ENCODE results near the gene CCDC85B.
"Not testable (repeated sequence)": the region's sequence is repeated elsewhere in the genome, so short reads cannot be mapped to it uniquely, and the experiment has no call there.

The CCDC85B gene

DNA sequence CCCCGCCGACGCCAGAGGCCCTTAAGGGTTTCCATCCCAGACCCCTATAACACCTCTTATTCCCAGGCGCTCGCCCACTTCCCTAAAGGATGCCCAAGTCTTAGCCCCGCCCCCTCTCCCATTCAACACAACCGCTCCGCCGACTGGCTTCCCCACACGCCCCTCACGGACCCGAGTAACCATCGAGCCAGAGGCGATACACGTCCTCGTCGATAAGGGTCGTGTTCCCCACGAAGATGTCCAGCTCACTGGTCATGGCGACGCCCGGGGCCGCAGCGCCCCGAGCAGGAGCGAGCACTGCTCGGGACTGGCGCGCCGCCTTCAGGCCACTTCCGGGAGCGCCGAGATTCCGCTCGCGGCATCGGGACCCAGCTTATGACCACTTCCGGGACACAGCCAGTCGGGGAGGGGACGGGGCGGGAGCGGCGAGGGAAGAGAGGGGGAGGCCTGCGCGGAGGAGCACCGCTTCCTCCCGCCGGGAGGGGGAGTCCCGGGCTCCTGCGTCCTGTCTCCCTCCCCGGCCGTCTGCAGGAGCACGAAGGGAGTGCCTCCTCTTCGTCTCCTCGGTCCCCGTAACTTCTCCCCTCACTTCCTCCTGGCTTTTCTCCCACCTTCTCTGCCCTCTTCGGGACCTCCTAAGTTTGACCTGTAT, 2.2 kb upstream of the CCDC85B start, which contains the start of gene FIBP:
Gene FIBP, minus strand, starts transcription at position 309 of the 652 bp plus-strand sequence. Its CDS starts 53 bp downstream, at position 256.
- Histone ChIP-seq H3K4me2 (ENCODE audit: low read length) (peak within 1 kb of the TSS; percentile 96), H3K4me3 (ENCODE audit: low read depth, low read length) (peak within 1 kb of the TSS; percentile 92), H3K4ac (ENCODE audit: low read depth, low read length) (peak within 1 kb of the TSS; percentile 67), H4K91ac (ENCODE audit: low read depth, low read length) (peak within 1 kb of the TSS; percentile 69), H2AK5ac (ENCODE audit: low read length) (peak within 1 kb of the TSS; percentile 14), H2AFZ (ENCODE audit: insufficient read depth, low read length, poor library complexity) (peak within 1 kb of the TSS; percentile 80), H3K79me2 (ENCODE audit: control insufficient read depth, insufficient read depth, low read length, poor library complexity) (peaks cover 11% of the 10 kb centered on the region), H2BK120ac (ENCODE audit: insufficient read depth, low read length, poor library complexity) (peak within 1 kb of the TSS; percentile 73), H2BK5ac (ENCODE audit: low read depth, low read length, poor library complexity) (peak within 1 kb of the TSS; percentile 34), H4K8ac (ENCODE audit: low read depth, low read length) (peak within 1 kb of the TSS; percentile 86), H4K12ac (ENCODE audit: low read depth, low read length) (peak within 1 kb of the TSS; percentile 90), H3K79me1 (ENCODE audit: low read length) (peaks cover 24% of the 10 kb centered on the region), H3K23ac (ENCODE audit: low read length) (no peak within 1 kb of the TSS), H2BK12ac (ENCODE audit: low read length) (peak within 1 kb of the TSS; percentile 19), H3K18ac (ENCODE audit: low read length) (peak within 1 kb of the TSS; percentile 87), H3K36me3 (ENCODE audit: control insufficient read depth in 1 of 2, insufficient read depth in 2 of 2, low read length in 2 of 2) (peaks cover 31 to 37% of the 10 kb centered on the region in 2 experiments), H3K14ac (ENCODE audit: low read length) (peak within 1 kb of the TSS; percentile 93), H3K27ac (ENCODE audit: low read depth, low read length) (peak within 1 kb of the TSS; percentile 76), H3K27me3 (ENCODE audit: insufficient read depth, low read length) (no peaks in the 10 kb centered on the region), H3K9ac (ENCODE audit: low read length) (peak within 1 kb of the TSS; percentile 86), H3K9me3 (ENCODE audit: insufficient read depth, low read depth, low read length) (no peaks in the 10 kb centered on the region), H3K4me1 (ENCODE audit: control insufficient read depth in 1 of 2, insufficient read depth in 2 of 2, low read length in 2 of 2) (peaks cover 13 to 26% of the 10 kb centered on the region in 2 experiments)
- DNase-seq = peak; percentile 95 to 97
- no CpG with 5 or more reads among the region's 57 CpGs for WGBS (ENCODE audit: extremely low coverage, insufficient coverage, insufficient read length)

DNA sequence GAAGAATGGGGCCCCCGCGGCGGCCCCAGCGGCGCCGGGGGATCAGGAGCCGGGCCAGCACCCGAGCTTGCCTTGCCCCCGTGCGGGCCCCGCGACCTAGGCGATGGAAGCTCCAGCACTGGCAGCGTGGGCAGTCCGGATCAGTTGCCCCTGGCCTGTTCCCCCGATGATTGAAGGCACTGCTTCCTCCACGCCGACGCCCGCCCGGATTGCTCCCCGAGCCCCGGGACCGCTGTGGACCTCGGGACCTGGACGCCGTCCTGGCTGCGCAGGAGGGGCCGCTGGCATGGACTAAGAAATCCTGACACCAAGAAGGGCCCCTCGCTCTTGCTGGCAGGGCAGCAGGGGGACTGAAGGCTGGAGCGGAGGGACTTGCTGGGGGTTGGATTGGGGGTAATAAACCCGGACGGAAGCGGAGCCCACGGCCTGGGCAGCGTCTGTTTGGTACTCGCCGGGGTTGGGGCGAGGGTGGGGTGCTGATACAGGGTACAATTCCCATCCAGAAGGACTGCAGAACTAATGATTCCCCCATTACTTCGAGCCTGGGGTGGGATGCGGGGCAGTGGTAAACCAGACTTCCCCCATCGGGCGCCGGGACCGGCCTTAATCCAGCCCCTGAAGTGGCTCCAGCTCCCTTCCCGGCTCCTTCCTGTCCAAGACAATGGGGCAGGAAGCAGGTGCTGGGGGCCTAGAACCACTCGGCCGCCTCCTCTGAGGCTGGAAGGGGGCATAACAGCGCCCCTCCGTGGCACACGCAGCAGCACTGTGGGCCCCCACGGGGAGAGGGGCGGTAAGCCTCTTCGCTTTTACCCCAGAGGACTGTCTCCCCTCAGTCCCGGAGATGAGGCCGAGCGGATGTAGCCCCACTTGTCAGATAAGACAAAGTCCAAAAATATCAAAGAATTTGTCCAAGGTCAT, 1.0 kb downstream of the CCDC85B start:
- H3K27ac ChIP-seq (ENCODE audit: low read depth, low read length) = no peak overlapping the region
- H3K4me3 ChIP-seq (ENCODE audit: low read depth, low read length) = peak overlapping the region; percentile 69
- H2BK5ac ChIP-seq (ENCODE audit: low read depth, low read length, poor library complexity) = peak overlapping the region; percentile 24
- H4K12ac ChIP-seq (ENCODE audit: low read depth, low read length) = peak overlapping the region; percentile 68
- H3K9ac ChIP-seq (ENCODE audit: low read length) = peak overlapping the region; percentile 3
- H3K4me1 ChIP-seq (ENCODE audit: control insufficient read depth in 1 of 2, insufficient read depth in 2 of 2, low read length in 2 of 2) = peaks cover 13 to 26% of the 10 kb centered on the region in 2 experiments
- H3K4me2 ChIP-seq (ENCODE audit: low read length) = peak overlapping the region; percentile 96
- peak overlapping the region; percentile 89 for H2AFZ ChIP-seq (ENCODE audit: insufficient read depth, low read length, poor library complexity)
- H3K23ac ChIP-seq (ENCODE audit: low read length) = no peak overlapping the region
- peak overlapping the region; percentile 69 for H4K8ac ChIP-seq (ENCODE audit: low read depth, low read length)
- H3K79me2 ChIP-seq (ENCODE audit: control insufficient read depth, insufficient read depth, low read length, poor library complexity) = peaks cover 11% of the 10 kb centered on the region
- H2AK5ac ChIP-seq (ENCODE audit: low read length) = peak overlapping the region; percentile 60
- H3K27me3 ChIP-seq (ENCODE audit: insufficient read depth, low read length) = no peaks in the 10 kb centered on the region
- peak overlapping the region; percentile 91 for H3K18ac ChIP-seq (ENCODE audit: low read length)
- peaks cover 24% of the 10 kb centered on the region for H3K79me1 ChIP-seq (ENCODE audit: low read length)
- no peaks in the 10 kb centered on the region for H3K9me3 ChIP-seq (ENCODE audit: insufficient read depth, low read depth, low read length)
- peak overlapping the region; percentile 29 for H4K91ac ChIP-seq (ENCODE audit: low read depth, low read length)
- DNase-seq = no peak
- peaks cover 4 to 14% of the 10 kb centered on the region in 2 experiments for H3K36me3 ChIP-seq (ENCODE audit: control insufficient read depth in 1 of 2, insufficient read depth in 2 of 2, low read length in 2 of 2)
- H2BK12ac ChIP-seq (ENCODE audit: low read length) = no peak overlapping the region
- H2BK120ac ChIP-seq (ENCODE audit: insufficient read depth, low read length, poor library complexity) = peak overlapping the region; percentile 59
- WGBS (ENCODE audit: extremely low coverage, insufficient coverage, insufficient read length) = no CpG with 5 or more reads among the region's 57 CpGs
- peak overlapping the region; percentile 85 for H3K14ac ChIP-seq (ENCODE audit: low read length)
- H3K4ac ChIP-seq (ENCODE audit: low read depth, low read length) = peak overlapping the region; percentile 57

DNA sequence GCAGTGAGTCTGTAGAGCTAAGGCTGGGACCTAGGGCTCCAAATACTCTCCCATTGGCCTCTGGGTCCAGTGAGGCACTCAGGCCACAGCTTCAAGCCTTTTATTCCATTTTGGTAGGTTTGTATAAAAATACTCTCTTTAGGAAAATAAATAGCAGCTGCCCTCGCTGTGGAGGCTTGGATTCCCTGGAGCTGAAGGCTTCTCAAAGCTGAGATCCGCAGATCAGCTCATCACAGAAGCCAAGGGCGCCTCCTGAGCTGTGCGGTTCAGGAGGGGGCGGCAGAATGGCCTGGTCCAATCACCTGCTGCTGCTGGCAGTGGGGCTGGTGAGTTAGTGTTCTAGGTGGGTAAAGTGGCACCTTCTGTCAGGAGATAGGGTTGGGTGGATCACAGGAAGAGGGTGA, 1.7 kb downstream of the CCDC85B start:
- H3K27ac ChIP-seq (ENCODE audit: low read depth, low read length); H3K4ac ChIP-seq (ENCODE audit: low read depth, low read length); H2BK120ac ChIP-seq (ENCODE audit: insufficient read depth, low read length, poor library complexity); H3K9me3 ChIP-seq (ENCODE audit: insufficient read depth, low read depth, low read length); H3K27me3 ChIP-seq (ENCODE audit: insufficient read depth, low read length); H3K23ac ChIP-seq (ENCODE audit: low read length); H2BK12ac ChIP-seq (ENCODE audit: low read length); H3K14ac ChIP-seq (ENCODE audit: low read length); H3K4me3 ChIP-seq (ENCODE audit: low read depth, low read length); H2BK5ac ChIP-seq (ENCODE audit: low read depth, low read length, poor library complexity); DNase-seq; H2AK5ac ChIP-seq (ENCODE audit: low read length); H4K12ac ChIP-seq (ENCODE audit: low read depth, low read length); H4K91ac ChIP-seq (ENCODE audit: low read depth, low read length); H3K18ac ChIP-seq (ENCODE audit: low read length); H2AFZ ChIP-seq (ENCODE audit: insufficient read depth, low read length, poor library complexity); H3K9ac ChIP-seq (ENCODE audit: low read length); H4K8ac ChIP-seq (ENCODE audit: low read depth, low read length): not testable (repeated sequence)
- Histone ChIP-seq H3K4me2 (ENCODE audit: low read length) (peak overlapping the region; percentile 96), H3K79me1 (ENCODE audit: low read length) (peaks cover 24% of the 10 kb centered on the region), H3K4me1 (ENCODE audit: control insufficient read depth in 1 of 2, insufficient read depth in 2 of 2, low read length in 2 of 2) (peaks cover 13 to 26% of the 10 kb centered on the region in 2 experiments), H3K79me2 (ENCODE audit: control insufficient read depth, insufficient read depth, low read length, poor library complexity) (peaks cover 11% of the 10 kb centered on the region), H3K36me3 (ENCODE audit: control insufficient read depth in 1 of 2, insufficient read depth in 2 of 2, low read length in 2 of 2) (peaks cover 0 to 14% of the 10 kb centered on the region in 2 experiments)
- no CpG with 5 or more reads among the region's 5 CpGs for WGBS (ENCODE audit: extremely low coverage, insufficient coverage, insufficient read length)

DNA sequence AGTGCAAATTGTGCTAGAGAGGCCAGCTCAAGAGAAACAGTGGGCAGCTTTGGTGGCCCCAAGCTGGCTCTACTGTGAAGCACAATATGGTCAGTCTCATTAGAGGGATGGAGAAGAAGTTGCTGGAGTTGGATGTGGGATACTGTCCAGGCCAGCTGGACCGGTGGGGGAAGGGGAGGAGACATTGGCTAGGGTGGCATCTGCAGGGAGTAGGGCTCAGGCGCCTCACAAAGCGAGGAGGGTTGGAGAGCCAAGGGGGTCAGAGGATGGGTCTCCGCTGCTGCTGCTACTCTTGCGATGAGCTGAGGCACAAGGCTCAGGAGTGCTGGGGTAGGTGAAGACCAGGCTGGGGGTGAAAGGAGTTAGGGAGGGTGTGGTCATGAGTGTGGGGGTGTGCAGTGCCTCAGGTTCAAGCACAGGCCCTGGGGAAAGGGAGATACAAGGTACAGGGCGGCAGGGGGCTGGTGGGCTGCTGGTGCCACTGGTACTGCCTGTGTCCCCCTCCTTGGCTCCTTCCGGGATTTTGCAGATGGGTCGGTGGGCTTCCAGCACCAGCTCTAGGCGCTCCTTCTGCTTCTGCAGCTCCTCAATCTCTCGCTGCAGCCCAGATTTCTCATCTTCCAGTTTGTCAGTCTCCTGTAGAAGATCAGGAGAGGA, 2.3 kb downstream of the CCDC85B start:
- WGBS (ENCODE audit: extremely low coverage, insufficient coverage, insufficient read length) = no CpG with 5 or more reads among the region's 10 CpGs
- Histone ChIP-seq H3K4ac (ENCODE audit: low read depth, low read length) (no peak overlapping the region), H2BK12ac (ENCODE audit: low read length) (no peak overlapping the region)

More for the DNA sequence above, 2.3 kb downstream of the CCDC85B start:
- Histone ChIP-seq H3K14ac (ENCODE audit: low read length) (no peak overlapping the region), H3K9me3 (ENCODE audit: insufficient read depth, low read depth, low read length) (no peaks in the 10 kb centered on the region), H3K4me2 (ENCODE audit: low read length) (no peak overlapping the region), H4K8ac (ENCODE audit: low read depth, low read length) (no peak overlapping the region), H3K18ac (ENCODE audit: low read length) (no peak overlapping the region), H3K36me3 (ENCODE audit: control insufficient read depth in 1 of 2, insufficient read depth in 2 of 2, low read length in 2 of 2) (peaks cover 0 to 10% of the 10 kb centered on the region in 2 experiments), H3K79me2 (ENCODE audit: control insufficient read depth, insufficient read depth, low read length, poor library complexity) (peaks cover 11% of the 10 kb centered on the region), H4K12ac (ENCODE audit: low read depth, low read length) (no peak overlapping the region), H2AFZ (ENCODE audit: insufficient read depth, low read length, poor library complexity) (no peak overlapping the region), H3K79me1 (ENCODE audit: low read length) (peaks cover 23% of the 10 kb centered on the region), H3K27me3 (ENCODE audit: insufficient read depth, low read length) (no peaks in the 10 kb centered on the region), H3K23ac (ENCODE audit: low read length) (no peak overlapping the region), H4K91ac (ENCODE audit: low read depth, low read length) (no peak overlapping the region), H3K4me1 (ENCODE audit: control insufficient read depth in 1 of 2, insufficient read depth in 2 of 2, low read length in 2 of 2) (peaks cover 7 to 21% of the 10 kb centered on the region in 2 experiments), H3K4me3 (ENCODE audit: low read depth, low read length) (no peak overlapping the region), H3K9ac (ENCODE audit: low read length) (no peak overlapping the region), H2AK5ac (ENCODE audit: low read length) (no peak overlapping the region), H3K27ac (ENCODE audit: low read depth, low read length) (no peak overlapping the region), H2BK120ac (ENCODE audit: insufficient read depth, low read length, poor library complexity) (no peak overlapping the region), H2BK5ac (ENCODE audit: low read depth, low read length, poor library complexity) (no peak overlapping the region)
- DNase-seq = no peak

Measured in trophoblast cell (in vitro differentiated cells and primary cell).